Body of pancreas (tissue), 4 donors: ENCODE results near the gene SEMA3F. TPM values are rescaled to one million over a fixed set of nuclear protein-coding genes. Genes with fewer than 3 reads are reported as not detected.

ENCODE experiments used
- ATAC-seq: fragments of 150-250 bp; one replicate; pipeline ENCODE4 v1.9.1; 2016
- DNase-seq, 4 donors: peaks; one replicate each; pipeline ENCODE4 v3.0.0-alpha.2; 2019
- H3K27ac ChIP-seq, 4 donors: fragments of 200-600 bp; sonication (generic); 1 replicate in 3 of 4; 2 replicates in 1 of 4; pipeline versions ENCODE4 v1.5.1 to v1.6.1; 2016 to 2019; ENCODE audit warnings: mild to moderate bottlenecking in 1 of 4, mixed read lengths in 1 of 4, moderate library complexity in 1 of 4
- H3K27me3 ChIP-seq, 2 donors: fragments of 200-600 bp; sonication (generic); one replicate each; pipeline ENCODE4 v1.6.0; 2016; ENCODE audit warnings: mild to moderate bottlenecking in 1 of 2
- H3K36me3 ChIP-seq, 2 donors: fragments of 200-600 bp; sonication (generic); replicated peaks in 1 of 2; 2 replicates each; pipeline ENCODE4 v1.5.1; 2016; ENCODE audit warnings: low read depth in 2 of 2; ENCODE audit not compliant: insufficient read depth in 1 of 2
- H3K4me1 ChIP-seq: fragments of 200-600 bp; sonication (generic); one replicate; pipeline ENCODE4 v1.6.0; 2016
- H3K4me3 ChIP-seq, 2 donors: fragments of 200-600 bp; sonication (generic); 1 replicate in 1 of 2; 2 replicates in 1 of 2; pipeline ENCODE4 v1.5.1; 2016 to 2019
- H3K9me3 ChIP-seq, 3 donors: fragments of 200-600 bp; sonication (generic); 1 replicate in 2 of 3; 2 replicates in 1 of 3; pipeline ENCODE4 v1.5.1; 2016
- CTCF ChIP-seq, 7 experiments: fragments of 450-650 bp in 4 of 7; fragments of 200-600 bp in 3 of 7; sonication (generic) in 3 of 7; IDR thresholded peaks; one replicate each; pipeline ENCODE4 v1.5.1; 2016 to 2019; ENCODE audit warnings: antibody characterized with exemption in 7 of 7
- POLR2A ChIP-seq, 3 donors: fragments of 450-650 bp; IDR thresholded peaks; one replicate each; pipeline ENCODE4 v1.6.1; 2016; ENCODE audit warnings: antibody characterized with exemption in 3 of 3, mild to moderate bottlenecking in 2 of 3
- WGBS, 2 donors: methylation state at CpG; one replicate each; pipeline ENCODE4 v1.1.5; 2017; 5-methylcytosine and 5-hydroxymethylcytosine counted together
- intact Hi-C: fragments of 100-400 bp; cut with DNase I; formaldehyde crosslinking; loops from one replicate; pipeline ENCODE4 v1.15.1; 2023
- total RNA-seq, 2 donors: library from RNA; depleted of rRNA; stranded (reverse); fragments of >200 nt; gene quantifications; one replicate each; pipeline ENCODE4 v1.1.0, GENCODE V29; 2016

Gene SEMA3F
- total RNA-seq, 2 donors from 2014 or later, result 5.2 to 25.4 TPM

DNA sequence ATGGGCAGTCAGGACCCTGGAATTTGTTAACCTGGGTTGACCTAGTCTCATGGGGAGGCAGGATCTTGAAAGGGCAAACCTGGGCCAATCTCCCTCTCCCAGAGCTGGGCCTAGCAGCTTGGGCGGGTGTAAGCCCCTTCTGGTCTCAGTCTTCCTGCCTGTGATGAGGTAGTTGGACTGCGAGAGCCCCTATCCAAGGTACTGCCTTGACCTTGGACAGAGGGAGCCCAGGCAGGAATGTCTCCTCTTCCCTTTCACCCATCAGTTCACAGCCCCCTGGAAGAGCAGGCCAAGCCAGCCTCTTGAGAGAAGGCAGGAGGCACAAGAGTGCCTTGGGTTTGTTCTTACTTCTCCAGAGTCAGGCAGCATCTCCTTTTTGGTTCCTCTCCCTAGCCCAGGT is 24.7 kb upstream of the SEMA3F start:
- ATAC-seq (no peak), DNase-seq (no peak)
- no peaks in the 10 kb centered on the region for H3K27me3 ChIP-seq
- TF ChIP-seq POLR2A (IDR thresholded peaks at IDR 0.05), result no peak
- no peak for TF ChIP-seq CTCF (IDR thresholded peaks at IDR 0.05)
- H3K36me3 ChIP-seq, result no peaks in the 10 kb centered on the region
- no peaks in the 10 kb centered on the region for H3K9me3 ChIP-seq
- H3K4me3 ChIP-seq, result no peak overlapping the region
- intact Hi-C loops, result no loop called here
- 92% methylated on average over 2 of the region's 2 CpGs; no CpG with 5 or more reads in 1 of the 2 donors for WGBS, 2 donors
- peaks cover 16% of the 10 kb centered on the region for H3K4me1 ChIP-seq
- H3K27ac ChIP-seq, result no peak overlapping the region

GRCh38 chr3:50132421-50133282 is 22.5 kb upstream of the SEMA3F start:
- WGBS, 2 donors, result 65 to 81% methylated on average over 4 to 6 of the region's 6 CpGs
- H3K4me3 ChIP-seq, result no peak overlapping the region
- H3K4me1 ChIP-seq, result no peaks in the 10 kb centered on the region
- no peak for TF ChIP-seq CTCF (IDR thresholded peaks at IDR 0.05)
- TF ChIP-seq POLR2A (IDR thresholded peaks at IDR 0.05), result no peak
- H3K36me3 ChIP-seq, result no peaks in the 10 kb centered on the region
- no peaks in the 10 kb centered on the region for H3K27me3 ChIP-seq
- no peak for ATAC-seq
- H3K9me3 ChIP-seq, result no peaks in the 10 kb centered on the region
- intact Hi-C loops, result no loop called here
- DNase-seq, result no peak
- H3K27ac ChIP-seq, result no peak overlapping the region

DNA sequence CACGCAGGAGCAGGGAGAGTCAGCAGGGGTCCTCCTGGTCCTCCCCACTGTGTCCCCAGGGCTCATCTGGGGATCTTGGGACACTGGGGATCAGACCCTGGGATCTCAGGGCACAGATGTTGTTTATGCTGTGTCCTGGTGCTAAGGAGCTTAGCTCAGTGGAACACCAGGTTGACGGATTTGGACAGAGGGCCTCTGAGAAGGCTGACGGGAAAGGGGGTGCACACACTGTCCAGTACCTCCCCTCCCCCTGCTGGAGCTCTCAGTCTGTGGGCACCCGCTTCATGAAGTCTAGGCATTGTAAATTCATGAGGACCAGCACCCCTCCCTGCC is 21.9 kb upstream of the SEMA3F start:
- no peak for DNase-seq
- 74 to 80% methylated on average over 1 to 4 of the region's 4 CpGs for WGBS, 2 donors
- no peaks in the 10 kb centered on the region for H3K4me1 ChIP-seq
- TF ChIP-seq POLR2A (IDR thresholded peaks at IDR 0.05), result no peak
- TF ChIP-seq CTCF (IDR thresholded peaks at IDR 0.05), result no peak
- H3K36me3 ChIP-seq, result no peaks in the 10 kb centered on the region
- no peak overlapping the region for H3K27ac ChIP-seq
- no peaks in the 10 kb centered on the region for H3K27me3 ChIP-seq
- no peak for ATAC-seq
- no peaks in the 10 kb centered on the region for H3K9me3 ChIP-seq
- intact Hi-C loops, result no loop called here
- no peak overlapping the region for H3K4me3 ChIP-seq

DNA sequence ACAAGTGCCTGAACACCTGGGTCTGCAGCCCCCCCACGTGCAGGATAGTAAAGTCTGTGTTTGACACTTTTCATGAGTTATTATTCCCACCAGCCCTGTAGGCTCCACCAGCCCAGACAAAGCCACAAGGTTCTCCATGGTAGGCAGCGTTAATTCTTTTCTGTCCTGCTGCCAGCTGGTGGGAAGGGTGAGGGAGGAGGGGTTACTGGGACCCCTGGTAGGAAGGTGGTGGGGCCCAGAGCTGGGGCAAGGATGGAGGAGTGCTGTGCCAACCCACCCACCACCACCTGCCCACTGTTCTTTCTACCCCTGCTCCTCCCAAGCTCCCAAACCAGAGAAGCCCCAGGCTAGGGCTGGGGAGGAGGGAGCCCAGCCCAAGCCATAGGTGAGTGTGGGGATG is 20.8 kb upstream of the SEMA3F start:
- no peak overlapping the region for H3K27ac ChIP-seq
- 47 to 100% methylated on average over 1 to 2 of the region's 2 CpGs for WGBS, 2 donors
- no peak for DNase-seq

More for the DNA sequence above, 20.8 kb upstream of the SEMA3F start:
- Histone ChIP-seq H3K36me3 (no peaks in the 10 kb centered on the region), H3K9me3 (no peaks in the 10 kb centered on the region), H3K27me3 (no peaks in the 10 kb centered on the region), H3K4me1 (no peaks in the 10 kb centered on the region), H3K4me3 (no peak overlapping the region)
- intact Hi-C loops, result no loop called here
- no peak for ATAC-seq
- TF ChIP-seq CTCF (IDR thresholded peaks at IDR 0.05) (no peak), POLR2A (IDR thresholded peaks at IDR 0.05) (no peak)
